Measurements from ENCODE around the gene LRP1B.

DNA sequence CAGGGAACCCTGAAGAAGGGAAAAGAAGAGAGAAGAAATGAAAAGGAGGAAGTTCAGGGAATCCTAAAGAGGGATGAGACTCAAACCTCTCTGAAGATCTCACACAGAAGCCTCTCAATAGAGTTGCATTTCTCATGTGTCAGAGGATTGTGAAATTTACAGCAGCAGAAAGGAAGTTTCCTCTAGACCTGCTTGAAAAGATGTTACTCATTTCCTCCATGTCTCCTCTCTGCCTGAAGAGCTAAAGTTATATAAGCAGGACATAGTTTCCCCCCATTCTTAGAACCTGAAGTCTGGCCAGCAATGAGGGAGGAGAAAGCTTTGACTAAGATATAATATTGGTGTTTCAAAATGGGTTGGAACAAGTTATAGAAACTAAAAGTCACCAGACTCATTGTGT, 1155.6 kb downstream of the LRP1B start:
- TF ChIP-seq, protein P1, sequence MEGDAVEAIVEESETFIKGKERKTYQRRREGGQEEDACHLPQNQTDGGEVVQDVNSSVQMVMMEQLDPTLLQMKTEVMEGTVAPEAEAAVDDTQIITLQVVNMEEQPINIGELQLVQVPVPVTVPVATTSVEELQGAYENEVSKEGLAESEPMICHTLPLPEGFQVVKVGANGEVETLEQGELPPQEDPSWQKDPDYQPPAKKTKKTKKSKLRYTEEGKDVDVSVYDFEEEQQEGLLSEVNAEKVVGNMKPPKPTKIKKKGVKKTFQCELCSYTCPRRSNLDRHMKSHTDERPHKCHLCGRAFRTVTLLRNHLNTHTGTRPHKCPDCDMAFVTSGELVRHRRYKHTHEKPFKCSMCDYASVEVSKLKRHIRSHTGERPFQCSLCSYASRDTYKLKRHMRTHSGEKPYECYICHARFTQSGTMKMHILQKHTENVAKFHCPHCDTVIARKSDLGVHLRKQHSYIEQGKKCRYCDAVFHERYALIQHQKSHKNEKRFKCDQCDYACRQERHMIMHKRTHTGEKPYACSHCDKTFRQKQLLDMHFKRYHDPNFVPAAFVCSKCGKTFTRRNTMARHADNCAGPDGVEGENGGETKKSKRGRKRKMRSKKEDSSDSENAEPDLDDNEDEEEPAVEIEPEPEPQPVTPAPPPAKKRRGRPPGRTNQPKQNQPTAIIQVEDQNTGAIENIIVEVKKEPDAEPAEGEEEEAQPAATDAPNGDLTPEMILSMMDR (IDR thresholded peaks at IDR 0.05; ENCODE audit: low read length) = no peak
- no peak for TF ChIP-seq EZH2 (optimal IDR thresholded peaks at IDR 0.05; ENCODE audit: low read depth, low read length)
